SIG-M5 treated with dmso at 0.1 percent for 504 hours (cell line): ENCODE measurements around the gene IPMK.
A peak's percentile ranks its signal among the peaks of the same experiment; 100 is the strongest.

ENCODE experiments used
- DNase-seq: peaks from one replicate; lab custom pipeline; 2025; ENCODE audit not compliant: unreplicated experiment; lab: John Stamatoyannopoulos, UW

Gene IPMK

GRCh38 chr10:58267713-58268453, at the start of gene IPMK:
IPMK (minus strand) TSS chr10:58267894; CDS start chr10:58267611, 283 bp downstream.
- DNase-seq, result peak; percentile 76

- no peak for DNase-seq
Observed at GRCh38 chr10:58316874-58317273, 49.2 kb upstream of the IPMK start.

- DNase-seq, result no peak
Observed at GRCh38 chr10:58311026-58311425, 43.3 kb upstream of the IPMK start.

GRCh38 chr10:58307676-58308075, 40.0 kb upstream of the IPMK start:
- no peak for DNase-seq

- no peak for DNase-seq
Observed at GRCh38 chr10:58305821-58306220, 38.1 kb upstream of the IPMK start.

- no peak for DNase-seq
Observed at GRCh38 chr10:58304099-58304633, 36.5 kb upstream of the IPMK start.

- DNase-seq, result no peak
Observed at GRCh38 chr10:58302254-58302653, 34.6 kb upstream of the IPMK start.

GRCh38 chr10:58300676-58301075, 33.0 kb upstream of the IPMK start:
- DNase-seq, result no peak

GRCh38 chr10:58299580-58299979, 31.9 kb upstream of the IPMK start:
- DNase-seq, result peak; percentile 71

GRCh38 chr10:58293989-58294388, 26.3 kb upstream of the IPMK start:
- no peak for DNase-seq

GRCh38 chr10:58291538-58292174, 24.0 kb upstream of the IPMK start:
- peak; percentile 72 for DNase-seq

GRCh38 chr10:58282615-58283014, 14.9 kb upstream of the IPMK start:
- peak; percentile 90 for DNase-seq

GRCh38 chr10:58281092-58281752, 13.5 kb upstream of the IPMK start:
- no peak for DNase-seq

GRCh38 chr10:58280477-58280876, 12.8 kb upstream of the IPMK start:
- no peak for DNase-seq

GRCh38 chr10:58278962-58279307, 11.2 kb upstream of the IPMK start:
- no peak for DNase-seq

- DNase-seq, result no peak
Observed at GRCh38 chr10:58278274-58278961, 10.7 kb upstream of the IPMK start.

- DNase-seq, result no peak
Observed at GRCh38 chr10:58275908-58276307, 8.2 kb upstream of the IPMK start.

- DNase-seq, result no peak
Observed at GRCh38 chr10:58275261-58275660, 7.6 kb upstream of the IPMK start.

- peak; percentile 10 for DNase-seq
Observed at GRCh38 chr10:58269782-58270290, 2.1 kb upstream of the IPMK start.

- peak; percentile 96 for DNase-seq
Observed at GRCh38 chr10:58268946-58269781, 1.5 kb upstream of the IPMK start, which contains the start of gene CISD1. CISD1 (plus strand) TSS chr10:58269162; CDS start chr10:58269274, 112 bp downstream.
